Activated CD4-positive, alpha-beta T cell treated with anti-CD3 and anti-CD28 coated beads, Interleukin-10, Interleukin-2, amounts not matched to agents 100 ng/mL and 50 ng/mL, durations not matched to agents 16 hours and 8 hours (primary cell): ENCODE data around the gene CEP126.

Experiments
- DNase-seq: peaks from one replicate; pipeline ENCODE4 v3.0.0-alpha.2; 2020

Gene CEP126, protein sequence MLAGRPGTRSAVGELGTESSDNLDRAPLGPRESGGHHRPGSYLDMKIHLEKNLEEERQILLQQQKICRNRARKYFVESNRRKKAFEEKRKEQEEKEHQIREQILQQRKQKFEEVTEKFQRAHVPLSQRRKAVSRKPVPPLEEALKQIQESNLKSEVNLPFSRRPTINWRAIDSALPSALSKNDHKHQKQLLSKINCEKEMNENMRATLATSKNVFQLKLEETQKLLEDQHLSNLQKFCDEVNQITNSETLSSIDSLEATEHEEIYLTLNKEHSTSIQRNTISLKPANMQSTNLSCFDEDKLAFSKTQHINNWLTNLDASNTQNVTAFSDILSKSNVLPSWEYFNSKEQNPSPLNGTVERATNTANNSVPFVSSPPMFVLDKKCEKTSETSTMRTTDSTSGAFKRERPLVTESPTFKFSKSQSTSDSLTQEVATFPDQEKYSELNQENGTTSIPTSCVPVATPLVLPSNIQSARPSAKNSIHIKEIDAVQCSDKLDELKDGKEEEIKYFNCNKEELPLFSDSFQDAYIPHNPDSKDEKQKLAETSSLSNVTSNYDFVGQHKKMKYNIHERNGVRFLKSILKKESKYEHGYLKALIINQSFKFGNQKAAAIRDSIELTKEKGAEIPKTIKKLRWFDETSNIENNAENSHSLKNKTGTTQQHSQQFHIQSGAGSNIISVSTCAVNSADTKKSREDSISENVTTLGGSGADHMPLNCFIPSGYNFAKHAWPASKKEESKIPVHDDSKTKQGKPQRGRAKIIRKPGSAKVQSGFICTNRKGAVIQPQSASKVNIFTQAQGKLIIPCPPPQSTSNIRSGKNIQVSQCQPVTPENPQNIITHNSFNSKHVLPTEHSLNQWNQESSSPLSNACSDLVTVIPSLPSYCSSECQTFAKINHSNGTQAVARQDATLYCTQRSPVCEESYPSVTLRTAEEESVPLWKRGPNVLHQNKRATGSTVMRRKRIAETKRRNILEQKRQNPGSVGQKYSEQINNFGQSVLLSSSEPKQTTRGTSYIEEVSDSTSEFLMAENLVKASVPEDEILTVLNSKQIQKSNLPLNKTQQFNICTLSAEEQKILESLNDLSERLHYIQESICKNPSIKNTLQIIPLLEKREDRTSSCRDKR

DNA sequence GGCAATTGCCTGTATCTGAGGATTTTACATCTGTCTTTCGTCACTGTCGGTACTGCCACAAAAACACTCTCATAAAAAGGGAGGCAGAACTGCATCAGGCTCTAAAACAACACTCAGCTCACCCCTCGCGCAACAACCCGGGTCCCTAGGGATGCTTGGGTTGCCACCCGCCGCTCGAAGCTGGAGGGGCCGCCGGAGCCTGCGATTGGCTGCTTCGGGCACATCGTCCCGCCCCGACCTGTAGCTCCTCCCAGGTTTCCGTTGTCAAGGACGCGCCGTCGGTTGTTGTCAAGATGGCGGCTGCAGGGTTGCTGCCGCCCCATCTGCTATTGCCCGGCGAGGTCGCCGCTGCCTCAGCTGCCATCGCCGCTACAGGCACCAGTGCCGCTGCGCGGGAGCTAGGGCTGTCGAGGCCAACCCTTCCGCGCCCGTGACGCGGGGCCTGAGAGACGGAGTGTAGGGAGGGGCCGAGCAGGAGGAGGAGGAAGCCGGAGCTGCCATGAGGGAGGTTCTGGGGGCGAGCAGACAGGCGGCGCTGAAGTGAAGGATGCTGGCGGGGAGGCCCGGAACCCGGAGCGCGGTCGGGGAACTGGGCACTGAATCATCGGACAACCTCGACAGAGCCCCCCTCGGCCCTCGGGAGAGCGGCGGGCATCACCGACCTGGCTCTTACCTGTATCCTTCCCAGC lies at the start of gene CEP126:
Gene CEP126 (plus strand): TSS at position 273 of the 689 bp plus-strand sequence. CDS start 275 bp downstream, at position 548.
- peak; percentile 94 for DNase-seq

DNA sequence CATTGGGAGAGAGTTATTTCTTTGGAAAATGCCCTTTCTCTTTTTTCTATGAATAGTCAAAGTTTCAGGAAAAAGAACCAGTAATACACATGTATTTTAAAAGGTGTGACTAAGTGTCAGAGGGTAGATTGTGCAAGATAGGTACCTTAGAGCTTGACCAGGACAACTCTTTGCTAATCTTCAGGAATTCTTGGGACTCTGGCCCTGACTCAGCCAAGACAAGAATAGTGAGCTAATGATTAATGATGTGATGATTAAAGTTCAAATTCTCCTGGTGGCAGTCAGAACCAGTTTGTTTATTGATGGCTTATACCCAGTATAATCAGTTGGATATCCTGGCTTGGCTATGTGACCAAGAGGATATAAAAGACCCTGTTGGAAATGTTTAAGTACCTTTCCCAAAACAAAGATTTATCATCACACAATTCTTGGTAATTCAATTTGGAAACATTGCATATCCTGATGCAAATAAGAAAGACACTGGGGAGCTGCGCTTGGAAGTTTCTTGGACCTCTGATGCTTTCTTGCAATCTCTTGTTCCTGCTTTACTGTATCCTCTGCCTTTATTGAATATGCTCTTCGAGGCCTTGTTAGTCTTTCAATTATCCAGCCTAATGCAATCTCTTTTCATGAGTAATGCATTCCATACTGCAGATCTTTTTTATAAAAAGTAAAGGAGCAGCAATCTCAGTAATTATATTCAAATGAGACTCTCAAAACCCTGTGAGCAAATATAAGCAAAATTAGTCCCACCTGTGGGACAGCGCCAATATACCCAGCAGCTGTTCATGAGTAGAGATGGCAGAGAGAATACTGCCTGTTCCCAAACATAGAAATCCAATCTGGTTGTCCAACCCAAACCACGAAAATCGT lies 48.0 kb upstream of the CEP126 start:
- DNase-seq = no peak

DNA sequence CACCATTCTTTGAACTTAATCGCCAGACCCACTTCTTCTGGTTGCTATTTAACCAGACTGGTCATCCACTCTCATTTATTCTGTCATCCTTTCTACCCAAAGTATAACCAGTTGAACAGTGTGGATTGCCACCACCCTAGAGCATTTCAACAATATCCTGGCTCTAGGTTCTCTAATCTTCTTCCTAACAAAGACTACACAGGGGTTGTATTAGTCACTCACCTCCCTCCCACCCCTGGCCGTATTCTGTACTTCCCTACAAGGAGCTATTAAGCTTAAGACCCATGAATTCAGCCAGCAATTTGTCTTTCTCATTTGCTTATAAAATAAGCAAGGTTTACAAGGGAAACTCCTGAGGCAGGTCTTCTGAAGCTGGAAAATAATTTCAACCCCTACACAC lies 46.9 kb upstream of the CEP126 start:
- no peak for DNase-seq

DNA sequence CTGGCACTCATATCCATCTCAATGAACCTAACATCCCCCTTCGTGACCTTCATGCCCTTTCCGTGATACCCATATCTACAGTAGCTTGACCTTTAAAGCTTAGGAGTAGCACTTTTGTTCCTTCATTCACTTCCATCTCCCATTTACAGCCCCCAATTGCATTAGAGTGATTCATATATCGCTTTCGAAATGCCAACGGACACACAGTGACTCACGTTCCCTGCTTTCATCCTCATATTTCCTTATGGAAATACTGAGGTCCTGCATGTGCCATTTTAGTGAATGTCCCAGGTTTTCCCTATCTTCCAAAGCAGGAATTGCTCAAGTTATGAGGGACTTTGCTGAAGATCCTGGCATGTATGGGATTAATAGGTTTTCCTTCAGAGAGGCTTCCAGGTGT lies 44.3 kb upstream of the CEP126 start:
- no peak for DNase-seq

DNA sequence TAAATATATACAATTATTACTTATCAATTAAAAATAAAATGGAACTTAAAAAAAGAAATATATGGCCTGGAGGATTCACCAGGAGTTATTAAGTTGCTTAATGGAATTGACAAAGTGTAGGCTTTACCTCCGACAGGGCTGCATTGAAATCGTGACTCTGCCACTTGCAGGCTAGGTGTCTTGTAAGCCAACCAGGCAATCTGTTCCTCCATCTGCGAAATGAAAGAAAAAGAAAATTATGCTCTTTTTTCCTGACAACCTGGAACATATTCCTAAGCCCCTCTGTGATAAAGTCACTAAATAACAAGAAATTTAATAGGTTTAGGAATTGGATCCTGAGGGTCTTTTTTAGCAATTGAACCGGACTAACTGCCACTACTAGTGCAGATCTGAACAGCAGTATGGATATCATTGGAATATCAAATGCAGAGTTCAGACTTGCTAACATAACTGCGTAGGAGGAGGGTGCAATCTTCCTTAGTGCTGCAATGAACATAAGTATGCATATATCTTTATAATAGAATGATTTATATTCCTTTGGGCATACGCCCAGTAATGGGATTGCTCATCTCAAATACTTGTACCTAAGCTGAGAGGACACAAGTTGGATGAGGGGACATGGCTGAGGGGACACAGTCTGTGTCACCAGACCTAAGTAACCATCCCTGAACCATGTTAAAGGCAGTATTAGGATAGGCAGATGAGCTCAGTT lies 42.5 kb upstream of the CEP126 start:
- DNase-seq = no peak

DNA sequence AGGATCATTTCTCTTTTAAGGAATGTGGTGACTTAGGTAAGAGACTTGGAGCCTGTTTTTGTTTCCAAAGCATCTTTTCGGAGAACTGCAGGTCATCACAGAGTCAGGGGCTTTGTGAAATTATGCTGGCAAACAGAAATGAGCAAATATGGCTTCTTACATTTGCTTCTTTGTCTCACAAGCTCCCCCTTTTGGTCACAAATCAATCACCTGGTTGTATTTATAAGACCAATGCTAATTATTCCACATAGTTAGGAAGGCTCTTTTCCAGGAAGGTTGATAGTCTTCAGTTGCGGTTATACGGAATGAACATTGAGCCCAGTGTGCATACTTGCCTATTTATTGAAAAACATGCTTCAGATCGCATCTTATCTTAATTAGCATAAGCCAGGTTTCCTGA lies 34.6 kb upstream of the CEP126 start:
- DNase-seq = peak; percentile 26

DNA sequence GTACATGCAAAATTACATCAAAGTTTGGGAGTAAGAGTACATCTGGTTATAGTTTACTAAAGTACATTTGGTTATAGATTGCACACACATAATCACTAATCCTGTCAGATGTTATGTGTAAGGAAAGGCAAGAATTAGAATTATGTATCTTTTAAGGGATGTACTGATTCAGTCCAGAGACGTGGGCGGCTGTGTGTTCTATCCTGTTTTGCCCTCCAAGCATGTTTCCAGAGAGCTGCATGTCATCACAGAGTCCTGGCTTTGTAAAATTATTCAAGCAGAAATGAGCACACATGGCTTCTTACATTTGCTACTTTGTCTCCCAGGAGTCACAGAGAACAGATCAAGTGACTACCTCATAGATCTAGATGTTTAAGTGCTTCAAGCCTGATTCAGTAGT lies 33.2 kb upstream of the CEP126 start:
- no peak for DNase-seq

DNA sequence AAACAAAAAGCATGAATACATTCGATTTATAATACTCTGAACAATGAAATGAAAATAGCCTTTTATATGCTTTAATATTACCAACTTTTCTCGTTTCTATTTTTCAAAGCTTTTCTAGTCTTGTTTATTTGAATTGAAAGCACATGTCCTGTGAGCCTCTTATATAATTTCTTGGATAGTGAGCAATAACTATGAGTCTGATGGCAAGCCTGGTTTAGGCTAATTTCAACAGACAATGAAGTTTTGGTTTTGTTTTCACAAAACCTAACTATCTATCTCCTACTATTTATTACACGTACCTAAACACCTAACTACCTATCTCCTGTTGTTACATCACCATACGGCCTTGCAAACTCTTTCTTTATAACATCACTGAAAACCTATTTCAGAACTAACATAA lies 29.2 kb upstream of the CEP126 start:
- DNase-seq = no peak

DNA sequence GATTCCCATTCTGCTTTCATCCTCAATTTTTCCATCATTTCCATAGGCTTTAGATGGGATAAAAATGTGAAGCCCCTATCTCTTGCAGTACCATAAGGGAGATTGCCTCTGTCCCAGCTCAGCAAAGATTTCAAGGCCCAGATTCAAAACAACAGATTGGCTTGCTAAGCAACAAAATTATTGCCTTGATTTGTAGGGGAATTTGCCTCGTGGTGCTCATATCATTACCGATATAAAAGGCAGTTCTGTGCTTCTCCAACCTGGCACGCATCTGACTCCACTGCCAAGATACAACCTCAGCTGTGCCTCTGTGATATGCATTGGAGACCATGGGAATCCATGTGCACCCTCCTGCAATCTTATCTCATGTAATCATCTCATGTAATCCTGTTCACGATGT lies 25.0 kb upstream of the CEP126 start:
- DNase-seq = no peak

DNA sequence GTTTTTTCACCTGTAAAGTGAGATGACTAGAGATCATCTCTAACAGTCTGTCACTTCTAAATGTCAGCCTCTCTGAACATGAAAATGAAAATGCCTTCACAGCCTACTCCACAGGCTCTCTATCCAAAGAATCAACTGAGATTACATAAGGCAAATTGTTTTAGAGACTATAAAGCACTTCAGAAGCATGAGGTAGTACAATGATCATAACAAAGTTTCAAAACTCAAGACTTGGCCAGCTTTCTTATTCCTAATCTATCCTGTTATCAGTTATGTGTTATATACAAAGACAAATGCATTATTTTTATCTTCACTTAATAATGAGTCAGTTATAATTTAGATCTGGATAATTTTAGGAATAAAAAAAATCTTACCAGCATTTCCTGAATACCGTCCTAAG lies 20.3 kb upstream of the CEP126 start:
- DNase-seq = no peak

DNA sequence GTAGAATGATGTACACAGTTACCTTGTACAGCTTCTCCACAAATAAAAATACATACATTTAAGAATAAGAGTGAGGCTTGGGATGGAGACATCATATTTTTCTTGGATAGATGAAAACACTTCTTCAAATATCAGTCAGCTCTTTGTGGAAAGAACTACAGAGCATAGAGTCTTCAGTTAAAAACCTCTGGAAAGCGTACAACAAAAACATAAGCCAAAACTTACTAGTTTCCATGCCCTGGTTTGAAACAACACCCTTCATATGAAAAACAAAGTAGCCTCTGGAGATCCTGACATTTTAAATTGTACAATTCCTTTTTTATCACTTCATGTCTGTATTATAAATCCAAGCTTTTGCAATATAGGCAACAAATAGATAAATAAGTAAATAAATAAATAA lies 7.0 kb upstream of the CEP126 start:
- DNase-seq = no peak

DNA sequence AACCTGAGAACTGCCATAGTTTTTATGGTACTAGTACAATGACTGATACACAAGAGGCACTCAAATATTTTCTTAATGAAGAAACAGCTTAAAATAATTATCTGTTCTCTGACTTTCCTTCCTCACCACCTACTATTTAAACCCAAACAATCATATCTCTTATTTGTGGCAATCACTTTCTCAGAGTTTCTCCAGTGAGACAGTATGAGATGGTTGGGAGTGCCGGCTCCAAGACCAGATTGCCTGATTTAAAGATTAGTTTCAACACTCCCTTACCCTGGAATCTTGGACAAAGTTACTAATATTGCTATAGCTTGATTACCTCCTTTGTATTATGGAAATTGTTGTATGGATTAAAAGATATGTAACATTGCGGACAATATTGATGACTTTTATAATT lies 5.7 kb upstream of the CEP126 start:
- no peak for DNase-seq

DNA sequence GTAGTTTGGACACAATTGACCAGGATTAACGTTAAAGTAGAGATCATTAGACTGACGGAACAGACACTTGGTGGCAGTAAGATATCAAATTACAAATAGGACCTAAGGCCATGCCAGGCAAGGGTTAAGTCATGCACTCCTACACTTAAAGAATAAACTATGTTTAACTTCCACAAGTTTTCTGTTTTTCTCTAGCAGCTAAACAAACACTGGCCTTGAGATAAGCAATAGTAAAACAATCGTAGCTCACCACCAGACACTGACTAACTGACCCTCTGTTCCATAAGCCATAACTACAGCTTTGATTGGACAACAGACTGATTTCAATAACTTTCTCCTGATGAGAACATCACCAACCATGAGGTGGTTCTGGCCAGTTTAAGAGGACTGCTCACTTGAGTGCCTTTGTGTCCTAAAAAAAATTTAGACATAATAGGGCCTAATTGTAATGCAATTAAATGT lies 2.0 kb upstream of the CEP126 start:
- DNase-seq = no peak

DNA sequence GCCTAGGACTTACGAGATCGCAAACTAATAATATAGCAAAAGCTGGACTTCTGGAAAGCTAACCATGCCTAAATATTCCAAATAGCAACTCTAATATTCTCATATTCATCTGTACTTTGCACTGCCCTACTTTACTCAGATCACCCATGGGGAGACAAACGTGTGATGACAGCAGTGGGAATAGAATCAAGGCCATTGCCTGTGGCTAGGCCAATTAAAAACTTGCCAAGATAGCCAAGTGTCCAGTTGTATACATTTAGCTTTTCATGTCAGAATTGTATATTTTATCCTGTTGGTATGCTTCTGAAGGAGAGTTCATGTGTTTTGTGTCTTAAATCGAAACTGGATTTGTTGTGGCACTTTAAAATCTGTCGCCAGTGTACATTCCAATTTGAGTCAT lies 1.2 kb upstream of the CEP126 start:
- no peak for DNase-seq

DNA sequence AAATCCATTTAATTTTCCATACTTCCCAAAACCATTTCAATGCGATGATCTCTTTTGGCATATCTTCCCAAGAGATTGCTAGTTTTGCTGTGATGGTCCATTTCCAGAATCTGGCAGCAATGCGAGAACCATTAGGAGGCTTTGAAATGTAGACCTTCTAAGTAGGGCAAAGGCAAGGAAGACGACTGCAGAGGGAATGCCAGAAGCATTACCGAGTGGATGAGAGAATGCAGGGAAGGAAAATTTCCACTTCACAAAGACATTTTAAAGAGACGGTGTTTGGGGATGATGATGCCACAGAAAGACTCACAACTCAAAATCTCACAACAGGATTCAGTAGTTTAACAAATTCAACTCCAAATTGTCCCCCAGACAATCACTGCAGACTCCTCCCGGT lies 471 bp upstream of the CEP126 start:
- no peak for DNase-seq

DNA sequence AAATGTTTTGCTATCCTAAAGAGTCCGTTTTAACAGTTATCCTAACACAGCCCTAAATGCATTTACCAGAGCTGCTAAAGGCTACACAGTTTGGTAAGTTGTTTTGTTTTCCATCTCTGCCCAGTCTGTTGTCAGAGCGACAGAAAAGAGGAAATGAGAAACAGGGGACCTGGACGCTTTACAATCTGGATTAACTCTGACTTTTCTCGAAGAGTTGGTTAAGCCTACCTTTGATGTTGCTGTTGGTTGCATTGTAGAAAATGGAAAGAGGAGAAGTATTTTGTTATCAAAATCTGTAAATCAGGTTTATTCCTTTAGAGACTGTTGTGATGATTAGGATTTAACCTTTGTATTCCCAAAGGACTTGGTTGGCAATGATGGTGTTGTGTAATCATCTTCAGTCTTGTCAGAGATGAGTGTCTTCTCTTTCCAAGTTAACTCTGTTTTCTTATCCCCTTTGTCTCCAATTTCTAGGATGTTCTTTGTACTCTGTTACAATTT lies 1.0 kb downstream of the CEP126 start:
- DNase-seq = peak; percentile 3

DNA sequence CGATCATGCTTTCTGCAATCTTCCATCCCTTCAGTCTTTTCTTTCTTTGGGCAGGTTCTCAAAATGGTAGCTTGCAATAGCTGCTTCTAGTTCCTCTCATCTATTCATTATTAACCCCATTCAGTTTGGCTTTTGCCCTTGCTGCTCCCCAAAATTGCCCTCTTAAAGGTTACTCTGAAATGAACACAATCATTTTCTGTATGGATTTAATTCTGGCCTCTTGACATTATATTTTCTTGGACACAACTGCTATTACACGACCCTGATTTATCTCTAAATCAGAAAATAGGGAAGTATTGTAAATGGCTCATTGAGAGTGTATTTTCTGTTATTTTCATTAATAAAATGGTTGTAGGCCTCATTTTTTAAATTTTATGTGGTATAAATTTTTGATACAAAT lies 1.6 kb downstream of the CEP126 start, which contains the start of gene ANGPTL5:
Gene ANGPTL5 (minus strand): TSS at position 101 of the 400 bp plus-strand sequence. CDS start 8,613 bp downstream, outside the sequence.
- no peak for DNase-seq

DNA sequence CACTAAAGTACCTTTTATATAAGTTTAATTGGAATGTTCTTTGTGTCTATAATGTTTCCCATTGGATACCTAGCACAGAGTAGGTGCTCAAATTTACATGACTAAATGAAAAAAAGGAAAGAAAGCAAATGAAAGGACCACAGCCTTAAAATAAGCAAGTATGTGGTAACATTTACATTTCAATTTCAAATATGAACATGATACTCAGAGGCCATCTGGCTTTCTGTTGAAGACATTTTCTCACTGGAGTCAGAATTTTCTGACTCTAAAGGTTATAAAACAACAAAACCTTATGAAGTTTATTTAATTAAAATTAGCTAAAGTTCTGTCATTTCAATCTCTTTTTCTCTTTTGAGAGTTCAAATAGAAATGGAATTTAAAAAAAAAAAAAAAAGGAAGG lies 2.4 kb downstream of the CEP126 start:
- no peak for DNase-seq

DNA sequence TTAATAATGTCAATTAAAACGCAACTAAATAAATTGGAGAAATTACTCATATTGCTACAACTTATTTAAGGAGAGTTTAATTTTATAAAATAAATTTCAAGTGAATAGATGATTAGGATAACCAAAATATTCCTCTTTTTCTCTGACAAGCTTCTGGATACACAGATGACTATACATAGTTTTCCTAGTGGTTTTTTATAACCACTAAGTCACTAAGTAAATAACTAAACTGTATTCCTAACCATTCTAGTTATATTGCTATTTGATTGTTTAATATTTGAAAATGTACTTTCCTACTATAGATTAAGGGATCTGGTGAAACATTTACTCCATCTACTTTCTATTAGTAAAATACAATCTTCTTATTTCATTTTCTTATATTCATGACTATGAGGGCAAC lies 6.2 kb downstream of the CEP126 start:
- DNase-seq = no peak

DNA sequence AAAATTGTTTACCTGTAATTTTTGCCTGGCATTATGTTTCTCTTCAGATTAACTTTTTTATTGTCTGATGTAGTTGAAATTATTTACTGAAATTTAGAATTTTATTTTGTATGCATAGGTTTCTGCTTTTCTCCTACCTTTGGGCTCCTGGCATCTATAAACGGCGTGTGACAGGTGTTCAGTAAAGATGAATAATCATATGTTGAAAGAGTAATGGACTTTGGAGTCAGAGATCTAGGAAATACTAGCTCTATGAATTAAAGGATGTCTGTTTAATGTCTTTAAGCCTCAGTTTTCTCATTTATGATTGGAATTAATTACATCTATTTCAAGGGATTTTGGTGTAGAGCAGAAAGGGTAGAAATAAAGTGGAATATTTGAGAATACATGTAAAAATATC lies 8.7 kb downstream of the CEP126 start:
- no peak for DNase-seq
